Cardiac fibroblast (primary cell): ENCODE measurements around the gene PCNX2.

Source experiments
- DNase-seq, 2 donors: peaks; one replicate each; pipeline versions ENCODE4 v3.0.0 to v3.0.0-alpha.2; 2010; ENCODE audit warnings: low read depth in 2 of 2
- H3K4me3 ChIP-seq, 2 donors: replicated peaks in 1 of 2; 1 replicate in 1 of 2; 2 replicates in 1 of 2; pipeline ENCODE4 v1.5.1; 2011; ENCODE audit warnings: low read depth in 2 of 2, low read length in 2 of 2, mild to moderate bottlenecking in 2 of 2, moderate library complexity in 1 of 2
- CTCF ChIP-seq: IDR thresholded peaks from one replicate; pipeline ENCODE4 v1.5.1; 2011; ENCODE audit warnings: low read depth, mild to moderate bottlenecking, low read length, inconsistent platforms

The PCNX2 gene

GRCh38 chr1:233031521-233031920, 264.0 kb downstream of the PCNX2 start:
- no peak overlapping the region for H3K4me3 ChIP-seq
- no peak for DNase-seq
- TF ChIP-seq CTCF: no peak

DNA sequence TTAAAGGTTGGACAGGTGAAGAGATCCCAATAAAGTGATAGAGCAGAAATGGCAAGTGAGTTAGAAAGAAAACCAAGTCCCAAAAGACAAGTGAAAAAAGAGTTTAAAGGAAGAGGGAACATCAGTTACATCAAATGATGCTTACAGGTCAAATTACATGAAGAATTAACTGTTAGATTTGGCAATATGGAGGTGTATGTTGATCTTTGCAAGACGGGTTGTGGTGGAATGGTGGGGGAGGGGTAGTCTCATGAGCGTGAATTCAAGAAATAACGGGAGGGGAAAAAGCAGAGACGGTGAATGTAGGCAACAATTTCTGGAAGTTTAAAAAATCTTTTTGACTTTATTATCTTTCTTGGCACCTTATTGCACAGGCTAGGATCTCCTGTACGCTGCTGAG, 268.5 kb downstream of the PCNX2 start:
- no peak for DNase-seq
- TF ChIP-seq CTCF: no peak

GRCh38 chr1:233025567-233025966, 270.0 kb downstream of the PCNX2 start:
- no peak overlapping the region for H3K4me3 ChIP-seq
- DNase-seq: peak in 1 of 2 donors; percentile 15
- TF ChIP-seq CTCF: no peak

More for the DNA sequence above, 268.5 kb downstream of the PCNX2 start:
- no peak overlapping the region for H3K4me3 ChIP-seq

GRCh38 chr1:233025157-233025556, 270.4 kb downstream of the PCNX2 start:
- TF ChIP-seq CTCF: peak; percentile 57
- DNase-seq: peak; percentile 31 to 36
- H3K4me3 ChIP-seq: no peak overlapping the region

- no peak for TF ChIP-seq CTCF
- DNase-seq: no peak
- no peak overlapping the region for H3K4me3 ChIP-seq
Measured at GRCh38 chr1:233024199-233024598, 271.3 kb downstream of the PCNX2 start.

GRCh38 chr1:233022246-233022645, 273.3 kb downstream of the PCNX2 start:
- no peak overlapping the region for H3K4me3 ChIP-seq
- DNase-seq: no peak
- no peak for TF ChIP-seq CTCF

DNA sequence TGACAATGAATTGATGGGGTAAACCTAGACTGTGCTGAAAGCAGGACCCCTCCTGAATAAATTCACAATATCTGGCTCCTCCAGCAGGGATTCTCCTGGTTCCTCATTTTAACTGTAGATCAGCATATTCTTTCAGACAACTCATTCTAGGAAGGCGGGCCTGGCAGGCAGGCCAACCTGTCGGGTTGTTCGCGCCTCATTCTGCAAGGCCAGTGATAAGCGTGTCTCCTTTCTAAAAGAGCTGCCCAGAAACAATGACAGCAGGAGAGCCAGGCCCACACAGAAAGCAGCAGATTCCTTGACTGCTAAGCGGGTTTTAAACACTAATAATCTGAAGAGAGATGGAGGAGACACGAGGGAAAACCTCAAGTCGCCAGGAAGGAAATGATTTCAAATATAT, 275.1 kb downstream of the PCNX2 start:
- DNase-seq: peak in 1 of 2 donors; percentile 48
- no peak for TF ChIP-seq CTCF
- no peak overlapping the region for H3K4me3 ChIP-seq
